ENCODE measurements around the gene RAB40AL.
"Not testable (repeated sequence)": the region's sequence is repeated elsewhere in the genome, so short reads cannot be mapped to it uniquely, and the experiment has no call there.

The RAB40AL gene

GRCh38 chrX:102936972-102937371 lies at the start of gene RAB40AL:
TSS of gene RAB40AL (plus strand) at chrX:102937272. CDS start at chrX:102937319, 47 bp downstream.
- DNase-seq (ENCODE audit: low read depth in 2 of 2) = not testable (repeated sequence)

GRCh38 chrX:102887687-102888086 lies 49.4 kb upstream of the RAB40AL start:
- DNase-seq (ENCODE audit: low read depth in 2 of 2) = no peak

- no peak for DNase-seq (ENCODE audit: low read depth in 2 of 2)
Observed at GRCh38 chrX:102892103-102892502, 45.0 kb upstream of the RAB40AL start.

- peak; percentile 53 to 69 for DNase-seq (ENCODE audit: low read depth in 2 of 2)
Observed at GRCh38 chrX:102899940-102900916, 36.8 kb upstream of the RAB40AL start.

- no peak for DNase-seq (ENCODE audit: low read depth in 2 of 2)
Observed at GRCh38 chrX:102902355-102902754, 34.7 kb upstream of the RAB40AL start.

- DNase-seq (ENCODE audit: low read depth in 2 of 2) = no peak
Observed at GRCh38 chrX:102930990-102931756, 5.9 kb upstream of the RAB40AL start.

- peak; percentile 8 to 31 for DNase-seq (ENCODE audit: low read depth in 2 of 2)
Observed at GRCh38 chrX:102934624-102935023, 2.4 kb upstream of the RAB40AL start.

GRCh38 chrX:102950908-102951866 lies 14.1 kb downstream of the RAB40AL start:
- peak; percentile 34 to 49 for DNase-seq (ENCODE audit: low read depth in 2 of 2)

- DNase-seq (ENCODE audit: low read depth in 2 of 2) = no peak
Observed at GRCh38 chrX:102957751-102958150, 20.7 kb downstream of the RAB40AL start.

- DNase-seq (ENCODE audit: low read depth in 2 of 2) = no peak
Observed at GRCh38 chrX:102958794-102959193, 21.7 kb downstream of the RAB40AL start.

GRCh38 chrX:102959471-102959870 lies 22.4 kb downstream of the RAB40AL start:
- no peak for DNase-seq (ENCODE audit: low read depth in 2 of 2)

GRCh38 chrX:102963955-102964354 lies 26.9 kb downstream of the RAB40AL start:
- DNase-seq (ENCODE audit: low read depth in 2 of 2) = no peak

- no peak for DNase-seq (ENCODE audit: low read depth in 2 of 2)
Observed at GRCh38 chrX:102964940-102965339, 27.9 kb downstream of the RAB40AL start.

- no peak for DNase-seq (ENCODE audit: low read depth in 2 of 2)
Observed at GRCh38 chrX:102966701-102967100, 29.6 kb downstream of the RAB40AL start.

GRCh38 chrX:102968216-102968615 lies 31.1 kb downstream of the RAB40AL start:
- DNase-seq (ENCODE audit: low read depth in 2 of 2) = no peak

- DNase-seq (ENCODE audit: low read depth in 2 of 2) = not testable (repeated sequence)
Observed at GRCh38 chrX:102971536-102971935, 34.5 kb downstream of the RAB40AL start.

- no peak for DNase-seq (ENCODE audit: low read depth in 2 of 2)
Observed at GRCh38 chrX:102975016-102975415, 37.9 kb downstream of the RAB40AL start.

- no peak for DNase-seq (ENCODE audit: low read depth in 2 of 2)
Observed at GRCh38 chrX:102976286-102976685, 39.2 kb downstream of the RAB40AL start.

GRCh38 chrX:102976793-102977495 lies 39.9 kb downstream of the RAB40AL start:
- no peak for DNase-seq (ENCODE audit: low read depth in 2 of 2)

GRCh38 chrX:102978594-102978993 lies 41.5 kb downstream of the RAB40AL start:
- DNase-seq (ENCODE audit: low read depth in 2 of 2) = no peak

GRCh38 chrX:102979536-102979935 lies 42.5 kb downstream of the RAB40AL start:
- DNase-seq (ENCODE audit: low read depth in 2 of 2) = no peak
